IMR-90 (cell line): ENCODE data around the gene ADCK1. TPM values are rescaled to one million over a fixed set of nuclear protein-coding genes. Genes with fewer than 3 reads are reported as not detected.

Source experiments
- ATAC-seq: fragments of 200-7000 bp; cut with Tn5 transposase; 2 replicates; pipeline ENCODE4 v1.9.1; 2020; ENCODE audit warnings: low read depth, mild to moderate bottlenecking, moderate library complexity
- BruUV-seq: library from RNA; stranded (reverse); fragments of 400-500 nt; replicated peaks from 2 replicates; lab custom pipeline; 2021; lab: Mats Ljungman, UMichigan
- CTCF ChIA-PET: fragments of 300-600 bp; formaldehyde crosslinking; extraction: SDS; loops from one replicate; lab custom pipeline; 2021; ENCODE audit warnings: antibody characterized with exemption; lab: Yijun Ruan, JAX
- POLR2A ChIA-PET: fragments of 300-600 bp; sonication (Branson Sonifier 250); formaldehyde crosslinking; loops from one replicate; lab custom pipeline; 2022; ENCODE audit warnings: antibody characterized with exemption; ENCODE audit not compliant: unreplicated experiment; lab: Charles Lee
- DNase-seq: peaks from one replicate; pipeline ENCODE4 v3.0.0; 2013
- H2AFZ ChIP-seq: replicated peaks from 2 replicates; pipeline ENCODE3; 2013; ENCODE audit warnings: low read length, mild to moderate bottlenecking; ENCODE audit not compliant: poor library complexity
- H2AK5ac ChIP-seq: 2 replicates; pipeline ENCODE4 v1.6.1; 2013; ENCODE audit warnings: low read depth, low read length, inconsistent platforms
- H2AK9ac ChIP-seq: replicated peaks from 2 replicates; pipeline ENCODE3; 2013; ENCODE audit warnings: mild to moderate bottlenecking, low read depth, low read length, moderate library complexity; ENCODE audit not compliant: poor library complexity
- H2BK120ac ChIP-seq: 2 replicates; pipeline ENCODE4 v1.6.1; 2013; ENCODE audit warnings: low read depth, low read length, inconsistent platforms
- H2BK15ac ChIP-seq: 3 replicates; pipeline ENCODE4 v1.6.1; 2013; ENCODE audit warnings: low read depth, low read length, inconsistent platforms
- H2BK20ac ChIP-seq: 2 replicates; pipeline ENCODE4 v1.6.1; 2013; ENCODE audit warnings: low read depth, mild to moderate bottlenecking, inconsistent platforms, low read length, moderate library complexity
- H2BK5ac ChIP-seq: 2 replicates; pipeline ENCODE4 v1.6.1; 2013; ENCODE audit warnings: mild to moderate bottlenecking, low read depth, low read length, inconsistent platforms; ENCODE audit not compliant: poor library complexity, severe bottlenecking
- H3K14ac ChIP-seq: replicated peaks from 2 replicates; pipeline ENCODE4 v1.6.1; 2013; ENCODE audit warnings: low read depth, low read length, inconsistent platforms
- H3K18ac ChIP-seq: 2 replicates; pipeline ENCODE4 v1.6.1; 2013; ENCODE audit warnings: low read depth, low read length, control low read depth
- H3K23ac ChIP-seq: 2 replicates; pipeline ENCODE4 v1.6.1; 2013; ENCODE audit warnings: low read depth, low read length, inconsistent platforms
- H3K27ac ChIP-seq: 2 replicates; pipeline ENCODE4 v1.5.1; 2013; ENCODE audit warnings: mild to moderate bottlenecking, control low read depth, low read length; ENCODE audit not compliant: insufficient read depth
- H3K27me3 ChIP-seq: 2 replicates; pipeline ENCODE4 v1.6.1; 2013; ENCODE audit warnings: low read length; ENCODE audit not compliant: control insufficient read depth, insufficient read depth
- H3K36me3 ChIP-seq: 2 replicates; pipeline ENCODE4 v1.6.1; 2013; ENCODE audit warnings: low read length, mixed read lengths; ENCODE audit not compliant: control insufficient read depth, insufficient read depth
- H3K4ac ChIP-seq: 2 replicates; pipeline ENCODE4 v1.6.1; 2013; ENCODE audit warnings: low read depth, low read length, inconsistent platforms
- H3K4me1 ChIP-seq: 2 replicates; pipeline ENCODE4 v1.6.1; 2013; ENCODE audit warnings: low read length, mixed read lengths; ENCODE audit not compliant: control insufficient read depth, insufficient read depth
- H3K4me2 ChIP-seq: 2 replicates; pipeline ENCODE4 v1.6.1; 2013; ENCODE audit warnings: low read depth, mild to moderate bottlenecking, control low read depth, low read length, moderate library complexity
- H3K4me3 ChIP-seq: 2 replicates; pipeline ENCODE4 v1.5.1; 2013; ENCODE audit warnings: low read depth, mild to moderate bottlenecking, control low read depth, low read length, moderate library complexity; ENCODE audit not compliant: insufficient read depth
- H3K56ac ChIP-seq: 2 replicates; pipeline ENCODE4 v1.6.1; 2013; ENCODE audit warnings: low read length, inconsistent platforms; ENCODE audit not compliant: insufficient read depth; ENCODE audit errors: extremely low read depth
- H3K79me1 ChIP-seq, 2 experiments: 2 replicates each; pipeline ENCODE4 v1.6.1; 2013; ENCODE audit warnings: low read length in 2 of 2, inconsistent platforms in 1 of 2, low read depth in 1 of 2
- H3K9ac ChIP-seq: 2 replicates; pipeline ENCODE4 v1.6.1; 2013; ENCODE audit warnings: low read depth, low read length, control low read depth
- H3K9me1 ChIP-seq: 2 replicates; pipeline ENCODE4 v1.6.1; 2013; ENCODE audit warnings: low read length, inconsistent platforms; ENCODE audit not compliant: insufficient read depth
- H3K9me3 ChIP-seq: 2 replicates; pipeline ENCODE4 v1.6.1; 2013; ENCODE audit warnings: low read length; ENCODE audit not compliant: control insufficient read depth, insufficient read depth
- H4K20me1 ChIP-seq: 2 replicates; pipeline ENCODE4 v1.6.1; 2013; ENCODE audit warnings: low read length, inconsistent platforms; ENCODE audit not compliant: insufficient read depth
- H4K5ac ChIP-seq: 2 replicates; pipeline ENCODE4 v1.6.1; 2013; ENCODE audit warnings: mild to moderate bottlenecking, low read depth, low read length, control low read depth
- H4K8ac ChIP-seq, 2 experiments: 2 replicates each; pipeline ENCODE4 v1.6.1; 2013; ENCODE audit warnings: low read depth in 2 of 2, low read length in 2 of 2, control low read depth in 1 of 2, inconsistent platforms in 1 of 2
- H4K91ac ChIP-seq: 2 replicates; pipeline ENCODE4 v1.6.1; 2013; ENCODE audit warnings: low read depth, low read length, inconsistent platforms; ENCODE audit not compliant: insufficient read depth
- CEBPB ChIP-seq: IDR thresholded peaks from 2 replicates; pipeline ENCODE4 v1.6.1; 2012; ENCODE audit warnings: low read depth, low read length, improper control_type of control experiment
- CHD1 ChIP-seq: IDR thresholded peaks from 2 replicates; pipeline ENCODE4 v1.6.1; 2012; ENCODE audit warnings: low read depth, low read length, improper control_type of control experiment
- WGBS, 2 experiments: methylation state at CpG; one replicate each; pipeline versions ENCODE4 v1.1.5 to v1.1.7; 2013; ENCODE audit warnings: missing lambda C conversion rate in 2 of 2; ENCODE audit not compliant: insufficient read length in 1 of 2; ENCODE audit errors: extremely low coverage in 2 of 2; 5-methylcytosine and 5-hydroxymethylcytosine counted together
- dilution Hi-C: fragments of 300-500 bp; cut with HindIII; formaldehyde crosslinking; loops from one replicate; pipeline ENCODE4 v1.14.3; 2018; ENCODE audit warnings: low sequenced_read_pairs; ENCODE audit not compliant: unreplicated experiment
- in situ Hi-C: fragments of 300-500 bp; cut with MboI; formaldehyde crosslinking; loops from 3 replicates; pipeline ENCODE4 v1.14.3; 2019; ENCODE audit warnings: low sequenced_read_pairs, inconsistent platforms, mixed read lengths
- intact Hi-C: fragments of 100-400 bp; cut with micrococcal nuclease; formaldehyde crosslinking; loops from 2 replicates; pipeline ENCODE4 v1.10.0; 2022
- polyA plus RNA-seq, 3 experiments: library from polyadenylated mRNA; depleted of rRNA; stranded (reverse); fragments of >200 nt; gene quantifications; 2 replicates each; pipeline ENCODE4 v1.2.3, GENCODE V29; 2012; ENCODE audit warnings: low replicate concordance in 1 of 3
- total RNA-seq: library from RNA; depleted of rRNA; stranded (reverse); fragments of >200 nt; gene quantifications from 2 replicates; pipeline ENCODE4 v1.2.3, GENCODE V29; 2012

Gene ADCK1
- total and polyA plus RNA-seq, 2 of the 4 experiments (the other 2 are of a cell fraction) = 1.6 to 4.6 TPM

- dilution Hi-C loops (no loop called here), intact Hi-C loops (no loop called here), in situ Hi-C loops (no loop called here)
- Histone ChIP-seq H3K9me1 (no peaks in the 10 kb centered on the region; the same call in 1 of the 2 replicates), H3K56ac (no peak overlapping the region), H3K9ac (no peak overlapping the region), H3K4me1 (no peaks in the 10 kb centered on the region), H2AK5ac (no peak overlapping the region), H3K4me2 (no peak overlapping the region), H3K27me3 (no peaks in the 10 kb centered on the region), H2BK15ac (no peak overlapping the region), H2AFZ (no peak overlapping the region), H3K4ac (no peak overlapping the region), H3K18ac (no peak overlapping the region), H4K5ac (no peak overlapping the region), H2AK9ac (no peak overlapping the region), H3K79me1 (no peaks in the 10 kb centered on the region), H4K91ac (no peak overlapping the region), H3K9me3 (no peaks in the 10 kb centered on the region), H3K27ac (no peak overlapping the region), H3K36me3 (no peaks in the 10 kb centered on the region), H2BK120ac (no peak overlapping the region), H4K8ac (no peak overlapping the region), H3K14ac (no peak overlapping the region), H2BK20ac (no peak overlapping the region), H3K4me3 (no peak overlapping the region), H2BK5ac (no peak overlapping the region), H4K20me1 (no peaks in the 10 kb centered on the region), H3K23ac (no peak overlapping the region)
- CTCF ChIA-PET = no interaction called here
- ATAC-seq (no peak), DNase-seq (no peak)
- TF ChIP-seq CEBPB = no peak
- TF ChIP-seq CHD1 = no peak
- WGBS, 2 experiments = no CpG with 5 or more reads among the region's 1 CpG
- BruUV-seq = no TSS peak
- POLR2A ChIA-PET = no interaction called here
These were observed 106.5 kb downstream of the ADCK1 start for GRCh38 chr14:77906446-77906845.
